GM18502 (cell line): ENCODE results near the gene ULK4.
"Not testable (repeated sequence)": the region's sequence is repeated elsewhere in the genome, so short reads cannot be mapped to it uniquely, and the experiment has no call there.

Experiments
- ATAC-seq: cut with Tn5 transposase; IDR thresholded peaks from one replicate; pipeline ENCODE4 v1.9.1; 2021; ENCODE audit warnings: mild to moderate bottlenecking; ENCODE audit not compliant: unreplicated experiment, poor library complexity

ULK4 gene

GRCh38 chr3:41593774-41594173 is 368.1 kb downstream of the ULK4 start:
- ATAC-seq, result no peak

- ATAC-seq, result no peak
These were observed 369.0 kb downstream of the ULK4 start for GRCh38 chr3:41592753-41593510.

- ATAC-seq, result no peak
These were observed 378.9 kb downstream of the ULK4 start for GRCh38 chr3:41583014-41583413.

DNA sequence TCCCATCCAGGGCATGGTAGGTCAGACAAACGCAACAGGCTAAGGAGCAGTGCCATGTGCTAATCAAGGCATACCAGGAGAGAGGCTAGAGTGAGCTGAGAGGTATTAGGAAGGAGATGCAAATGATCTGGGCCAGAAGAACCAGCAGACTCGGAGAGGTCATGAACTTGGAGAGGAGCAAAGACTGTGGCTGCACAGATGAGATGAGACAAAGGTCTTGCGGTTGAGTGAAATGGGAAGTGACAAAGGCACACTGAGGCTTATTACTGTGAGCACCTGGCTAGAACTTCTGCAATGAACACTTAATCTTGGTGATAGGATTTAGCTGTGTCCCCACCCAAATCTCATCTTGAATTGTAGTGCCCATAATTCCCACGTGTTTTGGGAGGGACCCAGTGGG is 380.2 kb downstream of the ULK4 start:
- peak; percentile 97 for ATAC-seq

DNA sequence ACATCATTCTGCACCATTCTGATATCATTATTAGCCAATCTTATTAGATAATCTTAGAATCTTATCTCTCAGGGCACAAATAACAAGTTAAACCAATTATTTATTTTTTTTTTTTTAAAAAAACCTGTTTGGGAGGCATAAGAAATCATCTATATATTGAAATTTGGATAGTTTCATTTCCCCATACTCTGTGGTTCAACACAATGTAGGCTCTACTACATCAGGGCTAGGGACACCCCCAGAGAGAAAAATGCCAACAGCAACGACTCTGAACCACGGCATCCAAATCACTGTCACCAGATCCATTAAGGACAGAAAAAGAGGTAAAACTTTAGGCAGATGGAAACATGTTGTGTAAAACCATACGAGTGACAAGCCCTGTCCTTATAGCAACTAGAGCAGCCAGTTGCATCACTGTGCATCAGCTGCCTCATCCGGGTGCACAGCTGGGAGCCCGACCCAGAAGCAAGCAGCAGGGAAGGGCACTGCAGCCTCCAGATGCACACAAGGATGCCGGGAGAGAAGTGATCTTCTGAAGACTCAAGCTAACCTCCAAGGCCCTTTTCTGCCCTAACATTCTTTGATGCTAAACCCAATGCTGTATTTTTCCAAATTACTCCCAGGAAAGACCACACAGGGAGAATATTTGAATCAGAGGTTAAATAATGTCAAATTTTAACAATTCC is 381.5 kb downstream of the ULK4 start:
- ATAC-seq, result no peak

DNA sequence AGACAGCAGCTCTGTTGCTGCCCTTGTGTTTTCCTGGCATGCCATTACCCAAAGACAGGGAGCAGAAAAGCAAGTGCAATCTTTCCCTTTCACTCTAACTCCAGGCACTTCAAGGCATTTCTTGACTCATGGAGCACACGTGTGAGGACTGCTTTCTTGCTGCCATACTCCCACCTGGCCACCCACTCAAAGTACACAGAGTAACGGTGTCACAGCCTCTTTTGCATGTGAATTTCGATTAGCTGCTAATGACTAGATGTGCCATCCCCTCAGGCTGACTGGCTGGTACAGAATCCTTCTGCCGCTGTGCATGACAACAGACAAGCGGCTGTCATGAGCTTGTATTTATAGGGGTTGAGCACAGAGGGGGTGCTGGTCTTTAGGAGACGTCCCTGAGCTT is 382.0 kb downstream of the ULK4 start:
- ATAC-seq, result no peak

GRCh38 chr3:41578798-41579197 is 383.1 kb downstream of the ULK4 start:
- no peak for ATAC-seq

GRCh38 chr3:41575724-41576123 is 386.2 kb downstream of the ULK4 start:
- ATAC-seq, result no peak

DNA sequence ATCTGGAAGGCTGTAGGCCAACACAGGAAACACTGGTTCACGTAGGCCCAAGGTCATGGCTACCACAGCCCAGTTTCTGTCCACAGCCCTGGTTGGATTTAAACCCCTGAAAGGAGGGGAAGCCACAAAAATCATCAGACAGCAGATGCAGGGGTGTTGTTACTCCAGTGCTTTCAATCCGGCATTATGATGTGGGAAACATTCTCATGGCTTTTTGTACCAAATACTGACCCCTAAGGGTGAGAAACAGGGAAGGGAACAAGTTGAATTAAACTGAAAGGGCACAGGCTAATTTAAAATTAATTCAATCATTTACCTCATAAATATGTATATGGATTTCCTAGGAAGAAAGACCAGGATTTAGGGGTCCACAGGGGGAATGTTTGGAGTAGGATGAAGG is 387.0 kb downstream of the ULK4 start:
- ATAC-seq, result no peak

DNA sequence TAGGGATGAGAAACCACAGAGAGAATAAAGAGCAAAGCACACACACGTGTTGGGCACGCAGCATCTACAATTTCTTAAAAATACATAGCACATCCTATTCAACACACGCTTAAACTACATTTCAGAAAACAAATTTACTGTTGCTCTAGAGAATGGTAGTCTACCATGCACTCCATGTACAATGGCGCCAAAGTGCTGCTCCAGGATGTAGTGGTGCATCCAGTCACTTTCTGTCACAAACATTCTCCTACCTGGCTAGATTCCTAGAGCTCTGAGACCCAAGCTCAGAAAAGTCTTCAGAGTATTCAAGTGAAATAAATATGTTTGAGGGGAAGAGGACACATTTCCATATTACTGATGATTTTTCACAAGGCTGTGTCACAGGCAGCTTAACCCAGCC is 388.3 kb downstream of the ULK4 start:
- no peak for ATAC-seq

GRCh38 chr3:41572092-41572491 is 389.8 kb downstream of the ULK4 start:
- no peak for ATAC-seq

DNA sequence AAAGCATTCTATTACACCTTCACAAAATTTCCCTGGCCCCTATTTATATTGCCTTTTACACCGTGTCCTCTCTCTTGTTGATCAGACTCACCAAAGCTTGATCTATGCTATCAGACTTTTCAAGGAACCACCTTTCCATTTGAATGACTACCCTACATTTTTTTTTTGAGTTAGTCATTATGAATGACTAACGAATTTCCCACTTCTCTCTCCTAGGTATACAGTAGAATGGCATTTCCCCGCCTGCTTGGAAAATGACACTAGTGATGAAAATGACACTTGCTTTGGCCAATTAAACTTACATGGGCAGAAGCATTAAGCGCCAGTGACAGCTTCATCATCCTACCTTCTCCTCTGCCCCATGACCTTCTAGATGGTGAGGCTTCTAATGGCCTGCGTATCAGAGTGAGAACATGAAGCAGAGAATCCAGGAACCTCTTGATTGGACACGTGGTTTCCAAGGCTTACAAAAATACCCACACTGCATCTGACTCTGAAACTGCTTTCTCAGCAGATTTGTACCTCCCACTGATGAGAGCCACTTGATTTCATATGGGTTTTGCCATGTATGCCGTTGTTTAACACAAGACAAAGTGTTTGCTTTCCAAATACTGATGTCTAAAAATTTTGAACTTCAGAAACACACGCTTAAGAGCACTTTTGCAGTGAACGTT is 392.1 kb downstream of the ULK4 start:
- ATAC-seq, result no peak

DNA sequence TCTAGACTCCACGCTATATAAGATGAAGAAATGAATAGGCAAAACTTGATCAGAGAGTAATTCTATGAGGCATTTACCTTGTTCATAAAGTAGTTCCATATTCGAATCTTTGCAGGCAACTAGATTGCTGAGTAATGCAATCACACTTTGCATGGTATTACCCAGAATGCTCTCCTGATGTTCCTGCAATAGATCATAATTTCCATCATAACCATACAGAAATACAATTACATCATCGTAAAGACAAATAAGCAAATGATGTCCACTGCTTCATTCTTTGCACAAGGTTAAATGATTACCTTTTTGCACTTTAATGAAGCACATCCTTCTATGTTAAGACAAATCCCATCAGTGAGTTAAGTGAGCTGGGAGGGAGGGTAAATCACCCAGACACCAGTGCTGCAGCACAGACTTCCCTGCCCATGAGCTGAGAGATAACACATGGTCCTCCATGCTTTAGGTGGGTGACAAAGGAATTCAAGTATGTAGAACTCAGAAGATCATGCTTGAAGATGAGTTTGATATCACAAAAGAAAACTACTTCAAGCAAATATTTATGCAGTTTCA is 395.9 kb downstream of the ULK4 start:
- ATAC-seq, result no peak

GRCh38 chr3:41565003-41565402 is 396.9 kb downstream of the ULK4 start:
- no peak for ATAC-seq

DNA sequence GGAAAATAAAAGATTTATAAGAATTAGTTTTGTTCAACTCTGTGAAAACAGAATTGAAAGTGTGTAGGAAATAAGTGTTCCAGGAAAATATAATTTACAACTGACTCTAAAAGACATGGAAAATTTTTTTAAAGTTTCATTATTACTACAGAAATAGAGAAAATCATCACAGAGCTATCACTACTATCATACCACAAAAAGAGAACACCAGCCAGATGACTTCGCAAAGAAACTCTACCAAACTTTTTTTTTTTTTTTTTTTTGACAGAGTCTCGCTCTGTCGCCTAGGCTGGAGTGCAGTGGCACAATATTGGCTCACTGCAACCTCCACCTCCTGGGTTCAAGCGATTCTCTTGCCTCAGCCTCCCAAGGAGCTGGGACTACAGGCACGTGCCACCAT is 405.7 kb downstream of the ULK4 start:
- ATAC-seq, result not testable (repeated sequence)

- ATAC-seq, result no peak
These were observed 428.9 kb downstream of the ULK4 start for GRCh38 chr3:41532976-41533375.

DNA sequence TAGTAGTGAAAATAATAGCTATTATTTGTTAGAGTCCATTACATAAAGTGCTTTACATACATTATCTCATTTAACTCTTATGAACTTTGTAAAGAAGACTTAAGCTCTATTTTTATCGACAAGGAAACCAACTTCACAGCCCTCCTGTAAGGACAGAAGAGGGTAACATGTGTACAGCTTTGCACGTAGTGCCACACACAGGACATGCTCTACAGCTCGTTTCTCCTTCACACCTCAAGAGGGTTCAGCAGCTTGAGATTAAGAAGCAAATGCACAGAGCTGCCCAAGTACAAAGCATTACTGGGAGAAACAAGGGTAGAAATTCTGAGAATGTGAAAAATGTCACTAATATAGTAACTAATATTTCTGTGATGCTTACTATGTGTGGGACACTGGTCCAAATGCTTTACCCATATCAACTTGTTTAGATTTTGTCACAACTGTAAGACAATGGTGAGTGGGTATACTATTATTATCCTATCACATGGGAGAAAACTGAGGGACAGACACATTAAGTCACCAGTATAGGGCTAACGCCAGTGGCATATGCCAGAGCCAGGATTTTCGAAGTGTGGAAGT is 434.8 kb downstream of the ULK4 start:
- ATAC-seq, result no peak

GRCh38 chr3:41525303-41526064 is 436.4 kb downstream of the ULK4 start:
- peak; percentile 46 for ATAC-seq

DNA sequence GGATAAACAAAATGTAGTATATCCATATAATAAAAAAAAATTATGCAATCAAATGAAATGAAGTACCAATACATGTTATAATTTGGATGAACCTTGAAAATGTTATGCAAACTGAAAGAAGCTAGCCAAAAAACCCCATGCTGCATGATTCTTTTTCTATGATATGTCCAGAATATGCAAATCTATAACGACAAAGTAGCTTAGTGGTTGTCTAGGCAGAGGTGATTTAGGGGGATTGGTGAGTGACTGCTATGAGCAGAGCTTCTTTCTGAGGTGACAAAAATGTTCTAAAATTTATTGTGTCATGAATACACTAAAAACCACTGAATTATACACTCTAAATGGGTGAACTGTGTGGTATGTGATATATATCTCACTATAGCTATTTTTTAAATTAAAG is 438.0 kb downstream of the ULK4 start:
- ATAC-seq, result no peak

DNA sequence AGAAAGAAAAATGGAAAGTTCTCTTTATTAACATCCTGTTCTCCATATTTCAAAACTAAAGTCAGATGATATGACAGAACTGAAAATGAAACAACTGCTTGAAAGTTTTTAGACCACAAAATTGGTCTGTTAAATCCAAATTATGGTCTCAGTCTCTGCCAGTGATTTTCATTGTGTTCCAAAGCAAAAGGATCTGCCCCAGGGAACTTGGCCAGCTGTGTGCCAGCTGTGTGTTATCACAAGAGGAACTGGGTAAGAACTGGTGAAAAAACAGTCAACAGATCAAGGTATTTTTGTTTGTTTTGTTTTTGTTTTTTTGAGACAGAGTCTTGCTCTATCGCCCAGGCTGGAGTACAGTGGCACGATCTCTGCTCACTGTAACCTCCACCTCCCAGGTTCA is 439.3 kb downstream of the ULK4 start:
- ATAC-seq, result peak; percentile 69
